ENCODE data around the gene MACROD1.

Gene MACROD1

GRCh38 chr11:64140082-64140481, 25.8 kb downstream of the MACROD1 start:
- no peak overlapping the region for H3K27ac ChIP-seq (ENCODE audit: low read depth in 2 of 2, low read length in 2 of 2)
- H3K4me1 ChIP-seq (ENCODE audit: control insufficient read depth in 2 of 2, insufficient read depth in 2 of 2, low read length in 2 of 2), result no peaks in the 10 kb centered on the region
- H3K4me3 ChIP-seq (ENCODE audit: low read length in 2 of 2), result no peak overlapping the region

GRCh38 chr11:64139049-64139448, 26.9 kb downstream of the MACROD1 start:
- Histone ChIP-seq H3K9ac (ENCODE audit: low read depth in 1 of 2, low read length in 2 of 2) (no peak overlapping the region), H3K27me3 (ENCODE audit: control insufficient read depth in 2 of 2, insufficient read depth in 2 of 2, low read length in 2 of 2) (no peaks in the 10 kb centered on the region), H3K4me3 (ENCODE audit: low read length in 2 of 2) (no peak overlapping the region), H3K4me1 (ENCODE audit: control insufficient read depth in 2 of 2, insufficient read depth in 2 of 2, low read length in 2 of 2) (no peaks in the 10 kb centered on the region), H3K9me3 (ENCODE audit: control insufficient read depth in 2 of 2, low read length in 2 of 2) (no peaks in the 10 kb centered on the region), H3K27ac (ENCODE audit: low read depth in 2 of 2, low read length in 2 of 2) (no peak overlapping the region), H3K36me3 (ENCODE audit: control insufficient read depth in 2 of 2, insufficient read depth in 2 of 2, low read length in 2 of 2) (no peaks in the 10 kb centered on the region)

More at GRCh38 chr11:64140082-64140481, 25.8 kb downstream of the MACROD1 start:
- no peaks in the 10 kb centered on the region for H3K9me3 ChIP-seq (ENCODE audit: control insufficient read depth in 2 of 2, low read length in 2 of 2)
- H3K27me3 ChIP-seq (ENCODE audit: control insufficient read depth in 2 of 2, insufficient read depth in 2 of 2, low read length in 2 of 2), result no peaks in the 10 kb centered on the region
- no peak overlapping the region for H3K9ac ChIP-seq (ENCODE audit: low read depth in 1 of 2, low read length in 2 of 2)
- no peaks in the 10 kb centered on the region for H3K36me3 ChIP-seq (ENCODE audit: control insufficient read depth in 2 of 2, insufficient read depth in 2 of 2, low read length in 2 of 2)

- H3K9ac ChIP-seq (ENCODE audit: low read depth in 1 of 2, low read length in 2 of 2), result no peak overlapping the region
- H3K9me3 ChIP-seq (ENCODE audit: control insufficient read depth in 2 of 2, low read length in 2 of 2), result no peaks in the 10 kb centered on the region
- no peaks in the 10 kb centered on the region for H3K27me3 ChIP-seq (ENCODE audit: control insufficient read depth in 2 of 2, insufficient read depth in 2 of 2, low read length in 2 of 2)
- no peak overlapping the region for H3K4me3 ChIP-seq (ENCODE audit: low read length in 2 of 2)
- no peaks in the 10 kb centered on the region for H3K4me1 ChIP-seq (ENCODE audit: control insufficient read depth in 2 of 2, insufficient read depth in 2 of 2, low read length in 2 of 2)
- no peak overlapping the region for H3K27ac ChIP-seq (ENCODE audit: low read depth in 2 of 2, low read length in 2 of 2)
- no peaks in the 10 kb centered on the region for H3K36me3 ChIP-seq (ENCODE audit: control insufficient read depth in 2 of 2, insufficient read depth in 2 of 2, low read length in 2 of 2)
Measured at GRCh38 chr11:64138398-64138797, 27.5 kb downstream of the MACROD1 start.

- no peaks in the 10 kb centered on the region for H3K27me3 ChIP-seq (ENCODE audit: control insufficient read depth in 2 of 2, insufficient read depth in 2 of 2, low read length in 2 of 2)
- H3K4me1 ChIP-seq (ENCODE audit: control insufficient read depth in 2 of 2, insufficient read depth in 2 of 2, low read length in 2 of 2), result no peaks in the 10 kb centered on the region
- H3K4me3 ChIP-seq (ENCODE audit: low read length in 2 of 2), result no peak overlapping the region
- H3K36me3 ChIP-seq (ENCODE audit: control insufficient read depth in 2 of 2, insufficient read depth in 2 of 2, low read length in 2 of 2), result no peaks in the 10 kb centered on the region
- no peaks in the 10 kb centered on the region for H3K9me3 ChIP-seq (ENCODE audit: control insufficient read depth in 2 of 2, low read length in 2 of 2)
- H3K27ac ChIP-seq (ENCODE audit: low read depth in 2 of 2, low read length in 2 of 2), result no peak overlapping the region
- H3K9ac ChIP-seq (ENCODE audit: low read depth in 1 of 2, low read length in 2 of 2), result no peak overlapping the region
Measured at GRCh38 chr11:64136765-64137441, 29.0 kb downstream of the MACROD1 start.

GRCh38 chr11:64135711-64136110, 30.2 kb downstream of the MACROD1 start:
- Histone ChIP-seq H3K9ac (ENCODE audit: low read depth in 1 of 2, low read length in 2 of 2) (no peak overlapping the region), H3K27ac (ENCODE audit: low read depth in 2 of 2, low read length in 2 of 2) (no peak overlapping the region), H3K9me3 (ENCODE audit: control insufficient read depth in 2 of 2, low read length in 2 of 2) (no peaks in the 10 kb centered on the region), H3K27me3 (ENCODE audit: control insufficient read depth in 2 of 2, insufficient read depth in 2 of 2, low read length in 2 of 2) (no peaks in the 10 kb centered on the region), H3K36me3 (ENCODE audit: control insufficient read depth in 2 of 2, insufficient read depth in 2 of 2, low read length in 2 of 2) (no peaks in the 10 kb centered on the region), H3K4me1 (ENCODE audit: control insufficient read depth in 2 of 2, insufficient read depth in 2 of 2, low read length in 2 of 2) (no peaks in the 10 kb centered on the region), H3K4me3 (ENCODE audit: low read length in 2 of 2) (no peak overlapping the region)

- Histone ChIP-seq H3K9ac (ENCODE audit: low read depth in 1 of 2, low read length in 2 of 2) (no peak overlapping the region), H3K4me3 (ENCODE audit: low read length in 2 of 2) (no peak overlapping the region), H3K4me1 (ENCODE audit: control insufficient read depth in 2 of 2, insufficient read depth in 2 of 2, low read length in 2 of 2) (no peaks in the 10 kb centered on the region)
Measured at GRCh38 chr11:64134963-64135362, 30.9 kb downstream of the MACROD1 start.

GRCh38 chr11:64132982-64133705, 32.8 kb downstream of the MACROD1 start:
- Histone ChIP-seq H3K36me3 (ENCODE audit: control insufficient read depth in 2 of 2, insufficient read depth in 2 of 2, low read length in 2 of 2) (no peaks in the 10 kb centered on the region), H3K27ac (ENCODE audit: low read depth in 2 of 2, low read length in 2 of 2) (no peak overlapping the region), H3K9ac (ENCODE audit: low read depth in 1 of 2, low read length in 2 of 2) (no peak overlapping the region), H3K4me3 (ENCODE audit: low read length in 2 of 2) (no peak overlapping the region), H3K4me1 (ENCODE audit: control insufficient read depth in 2 of 2, insufficient read depth in 2 of 2, low read length in 2 of 2) (no peaks in the 10 kb centered on the region), H3K27me3 (ENCODE audit: control insufficient read depth in 2 of 2, insufficient read depth in 2 of 2, low read length in 2 of 2) (no peaks in the 10 kb centered on the region), H3K9me3 (ENCODE audit: control insufficient read depth in 2 of 2, low read length in 2 of 2) (no peaks in the 10 kb centered on the region)

More at GRCh38 chr11:64134963-64135362, 30.9 kb downstream of the MACROD1 start:
- H3K27me3 ChIP-seq (ENCODE audit: control insufficient read depth in 2 of 2, insufficient read depth in 2 of 2, low read length in 2 of 2), result no peaks in the 10 kb centered on the region
- no peaks in the 10 kb centered on the region for H3K36me3 ChIP-seq (ENCODE audit: control insufficient read depth in 2 of 2, insufficient read depth in 2 of 2, low read length in 2 of 2)
- H3K9me3 ChIP-seq (ENCODE audit: control insufficient read depth in 2 of 2, low read length in 2 of 2), result no peaks in the 10 kb centered on the region
- no peak overlapping the region for H3K27ac ChIP-seq (ENCODE audit: low read depth in 2 of 2, low read length in 2 of 2)

- no peak overlapping the region for H3K27ac ChIP-seq (ENCODE audit: low read depth in 2 of 2, low read length in 2 of 2)
- no peaks in the 10 kb centered on the region for H3K4me1 ChIP-seq (ENCODE audit: control insufficient read depth in 2 of 2, insufficient read depth in 2 of 2, low read length in 2 of 2)
- H3K4me3 ChIP-seq (ENCODE audit: low read length in 2 of 2), result no peak overlapping the region
Measured at GRCh38 chr11:64132191-64132771, 33.6 kb downstream of the MACROD1 start.

GRCh38 chr11:64131683-64132190, 34.2 kb downstream of the MACROD1 start:
- no peaks in the 10 kb centered on the region for H3K4me1 ChIP-seq (ENCODE audit: control insufficient read depth in 2 of 2, insufficient read depth in 2 of 2, low read length in 2 of 2)
- no peaks in the 10 kb centered on the region for H3K36me3 ChIP-seq (ENCODE audit: control insufficient read depth in 2 of 2, insufficient read depth in 2 of 2, low read length in 2 of 2)
- no peaks in the 10 kb centered on the region for H3K27me3 ChIP-seq (ENCODE audit: control insufficient read depth in 2 of 2, insufficient read depth in 2 of 2, low read length in 2 of 2)
- no peak overlapping the region for H3K9ac ChIP-seq (ENCODE audit: low read depth in 1 of 2, low read length in 2 of 2)
- no peaks in the 10 kb centered on the region for H3K9me3 ChIP-seq (ENCODE audit: control insufficient read depth in 2 of 2, low read length in 2 of 2)
- H3K27ac ChIP-seq (ENCODE audit: low read depth in 2 of 2, low read length in 2 of 2), result no peak overlapping the region
- H3K4me3 ChIP-seq (ENCODE audit: low read length in 2 of 2), result no peak overlapping the region

More at GRCh38 chr11:64132191-64132771, 33.6 kb downstream of the MACROD1 start:
- H3K27me3 ChIP-seq (ENCODE audit: control insufficient read depth in 2 of 2, insufficient read depth in 2 of 2, low read length in 2 of 2), result no peaks in the 10 kb centered on the region
- no peaks in the 10 kb centered on the region for H3K9me3 ChIP-seq (ENCODE audit: control insufficient read depth in 2 of 2, low read length in 2 of 2)
- no peaks in the 10 kb centered on the region for H3K36me3 ChIP-seq (ENCODE audit: control insufficient read depth in 2 of 2, insufficient read depth in 2 of 2, low read length in 2 of 2)
- H3K9ac ChIP-seq (ENCODE audit: low read depth in 1 of 2, low read length in 2 of 2), result no peak overlapping the region

- Histone ChIP-seq H3K4me1 (ENCODE audit: control insufficient read depth in 2 of 2, insufficient read depth in 2 of 2, low read length in 2 of 2) (no peaks in the 10 kb centered on the region), H3K9ac (ENCODE audit: low read depth in 1 of 2, low read length in 2 of 2) (no peak overlapping the region), H3K4me3 (ENCODE audit: low read length in 2 of 2) (no peak overlapping the region), H3K27me3 (ENCODE audit: control insufficient read depth in 2 of 2, insufficient read depth in 2 of 2, low read length in 2 of 2) (no peaks in the 10 kb centered on the region), H3K9me3 (ENCODE audit: control insufficient read depth in 2 of 2, low read length in 2 of 2) (no peaks in the 10 kb centered on the region), H3K36me3 (ENCODE audit: control insufficient read depth in 2 of 2, insufficient read depth in 2 of 2, low read length in 2 of 2) (no peaks in the 10 kb centered on the region), H3K27ac (ENCODE audit: low read depth in 2 of 2, low read length in 2 of 2) (no peak overlapping the region)
Measured at GRCh38 chr11:64130618-64131017, 35.3 kb downstream of the MACROD1 start.

Data from mucosa of rectum (tissue), 2 donors.